ENCODE measurements around the gene PCBP3.

Gene PCBP3

GRCh38 chr21:45989355-45990048, 346.0 kb downstream of the PCBP3 start:
- DNase-seq: no peak

DNA sequence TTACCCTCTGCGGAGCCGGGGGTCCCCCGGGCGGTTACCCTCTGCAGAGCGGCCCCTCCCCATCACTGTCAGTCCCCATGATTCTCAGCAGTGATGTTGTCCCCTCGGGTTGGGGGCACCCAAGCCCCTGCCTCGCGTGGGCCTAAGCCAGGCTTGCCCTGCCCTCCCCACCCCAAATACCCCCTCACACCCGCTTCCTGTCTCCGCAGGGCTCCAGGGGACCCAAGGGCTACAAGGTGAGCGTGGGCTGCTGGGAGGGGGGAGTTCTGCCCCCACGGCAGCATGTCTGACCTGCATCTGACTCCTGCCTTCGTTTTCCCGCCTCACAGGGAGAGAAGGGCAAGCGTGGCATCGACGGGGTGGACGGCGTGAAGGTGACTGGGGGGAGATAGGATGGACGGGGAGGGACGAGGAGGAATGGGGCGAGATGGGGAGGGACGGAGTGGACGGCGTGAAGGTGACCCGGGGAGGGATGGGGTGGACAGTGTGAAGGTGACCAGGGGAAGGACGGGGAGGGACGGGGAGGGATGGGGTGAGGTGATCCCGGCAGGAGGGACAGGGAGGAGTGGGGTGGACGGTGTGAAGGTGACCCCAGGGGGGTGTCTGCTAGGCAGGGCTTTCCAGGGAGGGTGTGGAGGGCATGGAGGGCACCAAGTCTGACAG, 346.7 kb downstream of the PCBP3 start:
- DNase-seq: no peak

GRCh38 chr21:45990741-45991605, 347.4 kb downstream of the PCBP3 start:
- no peak for DNase-seq

GRCh38 chr21:45991606-45992300, 348.2 kb downstream of the PCBP3 start:
- no peak for DNase-seq

Data from NCI-H748 treated with DMSO at 0.1 percent for 48 hours (cell line).